HL-60 (cell line): ENCODE measurements around the gene ANKRD9.

Source experiments
- GABPA ChIP-seq: IDR thresholded peaks from 2 replicates; pipeline ENCODE4 v1.6.1; 2012; ENCODE audit warnings: low read depth
- POLR2AphosphoS5 ChIP-seq: IDR thresholded peaks from 2 replicates; pipeline ENCODE4 v1.6.1; 2012; ENCODE audit warnings: low read depth
- TF ChIP-seq, protein P1 (sequence below): IDR thresholded peaks from one replicate; pipeline ENCODE4 v1.5.1; 2011; ENCODE audit warnings: low read length, control low read depth, inconsistent platforms; ENCODE audit not compliant: insufficient read depth
- TF ChIP-seq, protein P2 (sequence below): IDR thresholded peaks from 2 replicates; pipeline ENCODE4 v1.6.1; 2012; ENCODE audit warnings: low read depth; ENCODE audit not compliant: insufficient replicate concordance

DNA sequence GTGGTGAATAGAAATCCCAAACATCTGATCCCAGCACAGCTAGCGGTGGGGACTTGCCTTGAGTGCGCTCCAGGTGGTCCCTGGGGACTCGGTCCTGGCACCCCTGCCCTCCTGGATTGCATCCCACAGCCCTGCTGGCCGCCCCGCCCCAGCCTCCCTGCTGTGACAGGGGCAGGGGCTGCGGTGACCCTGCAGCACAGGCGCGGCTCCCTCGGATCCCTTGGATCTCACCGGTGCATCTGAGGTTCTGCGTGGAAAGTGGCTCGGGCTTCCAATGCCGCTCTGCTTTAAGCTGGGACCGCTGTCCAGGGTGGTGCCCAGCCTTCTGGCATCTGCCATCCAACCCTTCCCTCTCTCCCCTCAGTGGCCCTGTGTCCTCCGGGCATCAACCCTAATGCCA lies 16.0 kb downstream of the ANKRD9 start:
- TF ChIP-seq POLR2AphosphoS5 (no peak), GABPA (no peak)
- TF ChIP-seq, protein P1, sequence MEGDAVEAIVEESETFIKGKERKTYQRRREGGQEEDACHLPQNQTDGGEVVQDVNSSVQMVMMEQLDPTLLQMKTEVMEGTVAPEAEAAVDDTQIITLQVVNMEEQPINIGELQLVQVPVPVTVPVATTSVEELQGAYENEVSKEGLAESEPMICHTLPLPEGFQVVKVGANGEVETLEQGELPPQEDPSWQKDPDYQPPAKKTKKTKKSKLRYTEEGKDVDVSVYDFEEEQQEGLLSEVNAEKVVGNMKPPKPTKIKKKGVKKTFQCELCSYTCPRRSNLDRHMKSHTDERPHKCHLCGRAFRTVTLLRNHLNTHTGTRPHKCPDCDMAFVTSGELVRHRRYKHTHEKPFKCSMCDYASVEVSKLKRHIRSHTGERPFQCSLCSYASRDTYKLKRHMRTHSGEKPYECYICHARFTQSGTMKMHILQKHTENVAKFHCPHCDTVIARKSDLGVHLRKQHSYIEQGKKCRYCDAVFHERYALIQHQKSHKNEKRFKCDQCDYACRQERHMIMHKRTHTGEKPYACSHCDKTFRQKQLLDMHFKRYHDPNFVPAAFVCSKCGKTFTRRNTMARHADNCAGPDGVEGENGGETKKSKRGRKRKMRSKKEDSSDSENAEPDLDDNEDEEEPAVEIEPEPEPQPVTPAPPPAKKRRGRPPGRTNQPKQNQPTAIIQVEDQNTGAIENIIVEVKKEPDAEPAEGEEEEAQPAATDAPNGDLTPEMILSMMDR, result no peak
- TF ChIP-seq, protein P2, sequence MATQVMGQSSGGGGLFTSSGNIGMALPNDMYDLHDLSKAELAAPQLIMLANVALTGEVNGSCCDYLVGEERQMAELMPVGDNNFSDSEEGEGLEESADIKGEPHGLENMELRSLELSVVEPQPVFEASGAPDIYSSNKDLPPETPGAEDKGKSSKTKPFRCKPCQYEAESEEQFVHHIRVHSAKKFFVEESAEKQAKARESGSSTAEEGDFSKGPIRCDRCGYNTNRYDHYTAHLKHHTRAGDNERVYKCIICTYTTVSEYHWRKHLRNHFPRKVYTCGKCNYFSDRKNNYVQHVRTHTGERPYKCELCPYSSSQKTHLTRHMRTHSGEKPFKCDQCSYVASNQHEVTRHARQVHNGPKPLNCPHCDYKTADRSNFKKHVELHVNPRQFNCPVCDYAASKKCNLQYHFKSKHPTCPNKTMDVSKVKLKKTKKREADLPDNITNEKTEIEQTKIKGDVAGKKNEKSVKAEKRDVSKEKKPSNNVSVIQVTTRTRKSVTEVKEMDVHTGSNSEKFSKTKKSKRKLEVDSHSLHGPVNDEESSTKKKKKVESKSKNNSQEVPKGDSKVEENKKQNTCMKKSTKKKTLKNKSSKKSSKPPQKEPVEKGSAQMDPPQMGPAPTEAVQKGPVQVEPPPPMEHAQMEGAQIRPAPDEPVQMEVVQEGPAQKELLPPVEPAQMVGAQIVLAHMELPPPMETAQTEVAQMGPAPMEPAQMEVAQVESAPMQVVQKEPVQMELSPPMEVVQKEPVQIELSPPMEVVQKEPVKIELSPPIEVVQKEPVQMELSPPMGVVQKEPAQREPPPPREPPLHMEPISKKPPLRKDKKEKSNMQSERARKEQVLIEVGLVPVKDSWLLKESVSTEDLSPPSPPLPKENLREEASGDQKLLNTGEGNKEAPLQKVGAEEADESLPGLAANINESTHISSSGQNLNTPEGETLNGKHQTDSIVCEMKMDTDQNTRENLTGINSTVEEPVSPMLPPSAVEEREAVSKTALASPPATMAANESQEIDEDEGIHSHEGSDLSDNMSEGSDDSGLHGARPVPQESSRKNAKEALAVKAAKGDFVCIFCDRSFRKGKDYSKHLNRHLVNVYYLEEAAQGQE, result no peak
